Sciatic nerve (tissue), 2 donors: ENCODE data around the gene DNMT3B. TPM values are rescaled to one million over a fixed set of nuclear protein-coding genes. Genes with fewer than 3 reads are reported as not detected.
"Not testable (repeated sequence)": the region's sequence is repeated elsewhere in the genome, so short reads cannot be mapped to it uniquely, and the experiment has no call there.

Source experiments
- ATAC-seq: fragments of 200-7000 bp; cut with Tn5 transposase; one replicate; pipeline ENCODE4 v1.9.1; 2020; ENCODE audit warnings: mild to moderate bottlenecking, moderate library complexity
- DNase-seq: peaks from one replicate; pipeline ENCODE4 v3.0.0-alpha.2; 2020; ENCODE audit warnings: low spot score
- intact Hi-C: fragments of 100-400 bp; cut with DNase I; formaldehyde crosslinking; loops from one replicate; pipeline ENCODE4 v1.14.2; 2022
- total RNA-seq: library from RNA; stranded (reverse); fragmentation: NEBNext Ultra II Directional; extraction: Animal tissue kit (Norgen Biotek cat#: 25700); gene quantifications from one replicate; pipeline ENCODE4 v1.2.1, GENCODE V29; 2021
- donor health status: DM: no; HTN: no; CAD: no.
- donor health status: DM: no; HTN: no; CAD: no.

Gene DNMT3B
- total RNA-seq, 1 donor from 2014 or later: 2.1 TPM

DNA sequence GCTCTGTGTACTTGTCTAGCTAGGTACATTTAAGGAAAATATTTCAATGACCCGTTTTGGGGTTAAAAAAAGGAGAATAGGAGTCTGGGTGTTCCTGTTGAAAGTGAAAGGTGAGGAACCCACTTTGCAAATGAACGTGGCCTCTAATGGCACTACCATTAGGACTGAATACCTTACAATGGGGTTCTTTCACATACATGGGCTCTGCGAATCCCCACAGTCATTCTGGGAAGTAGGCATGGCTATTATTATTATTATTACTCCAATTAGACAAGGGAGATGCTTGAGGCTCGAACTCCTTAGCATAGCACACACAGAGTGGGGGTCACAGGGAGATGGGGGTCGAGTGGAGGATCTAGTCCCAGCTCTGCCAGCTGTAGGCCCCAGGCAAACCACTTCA is 6.0 kb upstream of the DNMT3B start:
- DNase-seq (no peak), ATAC-seq (no peak)
- intact Hi-C loops: no loop called here

DNA sequence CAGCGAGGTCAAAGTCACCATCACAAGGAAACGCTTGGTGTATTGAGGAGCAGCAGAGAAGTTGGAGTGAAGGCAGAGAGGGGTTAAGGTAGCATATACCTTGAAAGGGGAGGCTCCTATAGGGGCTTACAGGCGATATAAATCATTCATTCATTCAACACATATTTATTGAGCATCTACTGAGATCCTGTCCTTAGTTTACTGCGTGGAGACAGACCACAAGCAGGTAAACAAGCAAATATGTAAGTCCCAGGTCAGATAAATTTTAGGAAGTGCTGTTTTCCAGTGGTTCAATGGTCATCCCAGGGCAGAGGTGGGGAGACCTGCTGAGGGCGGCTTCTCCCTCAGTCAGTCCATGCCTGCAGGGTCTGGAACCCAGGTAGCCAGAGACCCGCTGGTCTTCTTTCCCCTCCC is 761 bp upstream of the DNMT3B start:
- DNase-seq (no peak), ATAC-seq (no peak)
- intact Hi-C loops: no loop called here

DNA sequence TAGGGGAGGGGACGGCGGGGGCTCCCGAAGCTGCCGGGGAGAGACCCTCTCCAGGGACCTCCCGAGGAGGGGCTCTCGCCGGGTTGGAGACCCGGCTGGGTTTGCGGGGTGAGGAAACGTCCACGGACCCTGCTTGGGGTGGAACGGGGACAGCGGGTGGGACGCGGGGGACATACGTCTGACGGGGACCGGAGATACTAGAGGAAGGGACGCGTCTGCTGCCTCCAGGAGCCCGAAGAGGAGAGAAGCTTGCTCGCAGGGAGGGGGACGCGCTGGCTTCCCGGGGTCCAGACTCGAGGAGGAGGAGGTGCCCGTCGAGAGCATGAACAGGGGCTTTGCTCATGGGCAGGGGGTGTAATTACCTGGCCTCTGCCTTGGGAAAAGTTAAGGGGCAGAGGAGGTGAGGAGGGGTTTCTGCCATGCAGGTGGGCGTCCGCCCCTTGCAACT is 593 bp downstream of the DNMT3B start:
- intact Hi-C loops: no loop called here
- peak; percentile 32 for ATAC-seq
- DNase-seq: no peak

DNA sequence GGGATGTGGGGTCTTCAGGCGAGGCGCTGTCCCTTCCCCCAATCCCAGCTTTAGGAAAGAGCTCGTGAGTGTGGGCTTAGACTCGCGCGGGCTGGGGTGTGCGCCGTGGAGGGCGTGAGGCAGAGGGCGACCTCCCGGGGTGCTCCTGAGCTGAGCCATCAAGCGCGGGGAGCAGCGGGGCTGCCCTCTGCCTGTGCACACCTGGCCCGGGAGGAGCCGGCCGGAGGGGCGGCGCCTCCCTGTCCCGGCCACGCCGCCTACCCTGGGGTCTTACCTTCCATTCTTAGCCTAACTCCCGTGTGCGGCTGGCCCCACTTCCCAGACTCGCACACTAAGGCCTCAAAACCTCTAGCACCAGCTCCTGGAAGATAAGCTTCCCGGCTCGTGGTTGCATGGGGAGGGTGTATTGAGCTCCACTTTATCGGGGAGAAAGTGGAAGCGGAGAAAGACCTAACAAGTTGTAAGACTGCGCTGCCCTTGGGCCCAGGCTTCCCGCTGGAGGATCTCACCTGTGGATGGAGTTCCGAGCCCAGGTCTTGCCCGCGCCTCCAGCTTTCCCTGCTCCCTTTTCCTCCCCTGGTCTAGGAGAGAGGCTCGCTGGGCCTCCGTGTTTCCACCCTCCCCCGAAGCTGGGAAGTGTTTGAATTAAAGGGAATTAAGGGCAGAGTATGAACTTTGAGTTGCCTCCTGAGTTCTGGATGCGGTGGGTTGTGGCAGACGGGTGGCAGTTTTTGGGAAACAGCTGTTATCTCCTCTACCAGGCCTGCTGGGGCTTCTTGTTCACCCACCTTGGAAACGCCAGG is 1.2 kb downstream of the DNMT3B start:
- ATAC-seq (peak; percentile 33), DNase-seq (no peak)

DNA sequence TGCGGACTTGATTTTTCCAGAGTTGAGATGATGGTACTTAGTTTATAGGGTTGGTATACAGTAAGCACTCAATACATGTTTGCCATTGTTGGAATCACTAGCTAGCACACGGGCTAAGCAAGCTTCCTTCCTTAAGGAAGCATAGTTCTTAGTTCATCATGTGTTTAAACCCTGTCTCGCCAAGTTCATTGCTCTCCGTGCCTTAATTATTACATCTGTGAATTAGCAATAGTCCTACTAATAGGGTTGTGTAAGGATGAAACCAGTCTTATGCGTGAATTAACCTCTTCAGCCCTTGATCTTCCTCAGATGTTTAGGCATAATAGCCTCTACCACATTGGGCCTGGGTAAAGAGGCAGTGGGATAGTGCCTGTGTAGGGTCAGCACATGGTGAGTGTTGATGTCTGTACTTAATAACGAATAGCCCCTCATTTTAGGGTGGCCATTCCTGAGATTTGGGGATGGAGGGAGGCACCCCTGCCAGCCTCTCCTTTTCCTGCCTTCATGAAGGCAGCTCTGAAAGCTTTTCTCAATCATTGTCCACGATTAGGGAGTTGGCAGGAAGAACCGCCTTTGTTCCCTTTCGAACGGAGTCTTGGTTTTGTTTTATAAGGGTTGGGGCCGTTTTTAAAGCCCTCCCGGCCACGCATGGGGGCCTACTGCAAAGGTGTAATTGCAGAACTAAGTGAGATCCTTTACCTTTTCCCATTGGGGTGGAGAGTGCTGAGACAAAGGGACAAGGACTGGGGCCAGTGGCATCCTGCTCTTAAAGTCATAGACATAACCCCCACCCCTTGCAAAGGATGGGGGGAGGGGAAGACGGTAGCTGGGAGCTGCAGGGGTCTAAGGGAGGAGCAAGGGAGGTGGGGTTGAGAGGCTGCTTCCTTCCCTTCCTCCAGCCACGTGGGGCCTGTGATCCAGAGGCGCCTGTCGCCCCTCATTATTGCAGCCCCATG is 2.1 kb downstream of the DNMT3B start:
- no peak for DNase-seq
- ATAC-seq: no peak
- intact Hi-C loops: no loop called here

More for the DNA sequence above, 1.2 kb downstream of the DNMT3B start:
- intact Hi-C loops: no loop called here

DNA sequence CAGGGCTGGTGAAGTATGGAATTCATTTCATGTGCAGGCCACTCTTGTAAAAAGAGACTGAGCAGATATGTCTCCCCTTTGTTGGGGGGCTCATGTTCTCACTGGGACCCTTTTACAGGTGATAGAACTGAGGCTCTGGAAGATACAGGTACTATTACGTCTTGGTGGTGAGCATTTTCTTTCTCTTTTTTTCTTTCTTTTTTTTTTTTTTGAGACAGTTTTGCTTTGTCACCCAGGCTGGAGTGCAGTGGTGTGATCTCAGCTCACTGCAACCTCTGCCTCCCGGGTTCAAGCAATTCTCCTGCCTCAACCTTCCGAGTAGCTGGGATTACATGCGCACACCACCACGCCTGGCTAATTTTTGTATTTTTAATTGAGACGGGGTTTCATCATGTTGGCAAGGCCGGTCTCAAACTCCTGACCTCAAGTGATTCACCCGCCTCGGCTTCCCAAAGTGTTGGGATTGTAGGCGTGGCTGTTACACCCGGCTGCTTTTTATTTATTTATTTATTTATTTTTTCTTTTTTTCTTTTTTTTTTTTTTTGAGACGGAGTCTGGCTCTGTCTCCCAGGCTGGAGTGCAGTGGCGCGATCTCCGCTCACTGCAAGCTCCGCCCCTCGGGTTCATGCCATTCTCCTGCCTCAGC is 3.2 kb downstream of the DNMT3B start:
- DNase-seq, ATAC-seq, intact Hi-C loops: not testable (repeated sequence)

DNA sequence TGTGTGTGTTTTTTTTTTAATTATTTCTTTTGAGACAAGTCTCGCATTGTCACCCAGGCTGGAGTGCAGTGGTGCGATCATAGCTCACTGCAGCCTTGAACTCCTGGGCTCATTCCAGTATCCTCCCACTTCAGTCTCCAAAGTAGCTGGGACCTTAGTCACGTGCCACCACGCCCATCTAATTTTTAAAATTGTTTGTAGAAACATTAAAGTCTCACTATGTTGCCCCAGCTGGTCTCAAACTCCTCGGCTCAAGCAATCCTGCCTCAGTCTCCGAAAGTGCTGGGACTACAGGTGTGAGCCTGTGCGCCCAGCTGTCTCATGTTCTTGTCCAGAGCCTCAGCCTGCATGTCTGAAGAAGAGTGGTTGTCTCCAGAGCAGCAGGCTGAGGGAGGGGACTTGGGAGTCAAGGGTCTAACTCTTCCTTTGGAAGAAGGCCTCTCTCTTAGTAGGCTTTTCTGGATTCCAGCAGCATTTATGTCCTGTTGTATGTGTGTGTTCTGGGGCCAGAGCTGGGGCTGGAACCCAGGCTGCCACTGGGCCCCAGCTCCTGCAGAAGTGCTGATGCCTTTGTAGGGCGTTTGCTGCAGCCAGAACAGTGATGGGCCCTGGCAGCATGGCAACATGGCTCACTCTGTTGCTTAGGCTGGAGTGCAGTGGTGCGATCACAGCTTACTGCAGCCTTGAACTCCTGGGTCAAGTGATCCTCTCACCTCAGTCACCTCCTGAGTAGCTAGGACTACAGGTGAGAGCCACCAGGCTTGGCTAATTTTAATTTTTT is 5.4 kb downstream of the DNMT3B start:
- intact Hi-C loops: no loop called here
- ATAC-seq (no peak), DNase-seq (no peak)

DNA sequence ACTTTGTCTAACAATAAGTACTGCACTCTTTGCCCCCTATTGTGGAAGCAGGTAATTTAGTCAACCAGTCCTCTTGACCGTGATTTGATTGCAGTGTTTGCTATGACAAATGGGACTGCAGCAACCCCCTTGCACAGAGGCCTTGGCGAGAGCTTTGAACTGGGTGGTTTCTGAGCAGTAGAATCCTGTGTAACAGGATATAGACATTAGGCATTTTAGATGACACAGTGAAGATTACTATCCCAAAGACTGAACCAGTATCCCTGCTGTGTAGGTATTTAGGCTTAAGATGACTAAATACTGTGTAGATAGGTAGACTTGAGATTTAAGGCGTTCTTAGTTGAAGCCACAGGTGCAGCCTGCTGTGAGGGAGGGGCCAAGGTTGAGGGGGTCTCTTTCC is 9.9 kb downstream of the DNMT3B start:
- DNase-seq (no peak), ATAC-seq (no peak)
- intact Hi-C loops: no loop called here

DNA sequence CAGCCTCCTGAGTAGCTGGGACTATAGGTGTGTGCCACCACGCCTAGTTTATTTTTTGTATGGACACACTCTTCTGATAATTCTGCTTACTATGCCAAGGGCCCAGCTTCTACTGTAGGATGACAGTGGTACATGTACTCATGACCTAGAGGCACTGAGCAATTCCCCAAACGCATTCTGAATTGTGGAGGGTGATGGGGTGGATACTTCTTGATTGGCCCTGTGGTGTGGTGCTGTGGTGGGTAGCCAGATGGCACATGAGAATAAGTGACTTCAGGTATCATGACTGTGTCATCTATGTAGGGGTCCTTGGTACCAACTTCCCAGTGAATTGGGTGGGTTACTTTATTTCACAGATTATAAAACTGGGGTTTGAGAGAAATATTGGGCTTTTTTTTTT is 11.0 kb downstream of the DNMT3B start:
- intact Hi-C loops: no loop called here
- no peak for ATAC-seq
- no peak for DNase-seq

DNA sequence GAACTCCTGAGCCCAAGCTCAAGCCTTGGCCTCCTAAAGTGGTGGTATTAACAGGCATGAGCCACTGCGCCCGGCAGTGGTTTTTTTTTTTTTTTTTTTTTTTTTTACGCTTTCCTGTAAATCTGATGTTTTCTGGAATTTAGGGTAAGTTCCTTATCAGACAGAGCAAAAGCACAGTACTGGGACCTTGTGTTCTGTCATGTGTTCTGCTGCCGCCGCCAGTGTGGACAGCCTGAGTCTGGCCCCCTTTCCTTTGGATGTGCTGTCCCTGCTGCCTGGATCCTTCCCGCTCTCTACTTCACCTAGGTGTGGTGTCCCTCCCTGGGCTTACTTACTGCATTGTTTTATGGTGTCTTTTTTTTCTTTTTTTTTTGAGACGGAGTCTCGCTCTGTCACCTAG is 11.7 kb downstream of the DNMT3B start:
- DNase-seq (no peak), ATAC-seq (no peak)
- intact Hi-C loops: no loop called here

DNA sequence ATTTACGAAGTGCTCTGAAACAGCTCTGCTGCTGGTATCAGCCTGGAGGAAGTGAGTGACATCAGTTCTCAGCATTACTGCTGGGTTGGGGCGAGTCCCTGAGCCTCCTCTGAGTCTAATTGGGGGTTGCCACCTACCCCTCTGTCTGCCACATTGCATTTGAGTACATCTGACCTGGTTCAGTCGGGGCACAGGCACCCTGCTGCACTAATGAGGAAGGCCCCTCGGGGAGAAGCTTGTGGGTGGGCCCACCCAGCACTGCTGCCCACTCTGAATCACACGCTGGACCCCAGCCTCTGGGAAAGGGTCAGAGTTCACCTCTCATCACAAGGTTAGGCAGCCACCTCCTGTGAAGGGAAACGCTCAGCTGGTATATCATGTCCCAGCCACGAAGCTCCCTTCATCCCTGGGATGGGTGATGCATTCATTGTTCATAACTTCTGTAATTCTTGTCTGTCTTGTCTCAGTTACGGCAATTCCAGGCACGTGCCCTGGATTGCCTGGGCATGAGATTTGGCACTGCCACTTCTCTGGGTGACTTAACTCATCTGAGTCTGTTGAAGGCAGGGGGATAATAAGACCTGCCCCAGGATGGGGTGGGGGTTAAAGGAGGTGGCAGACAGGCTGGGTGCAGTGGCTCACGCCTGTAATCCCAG is 13.3 kb downstream of the DNMT3B start:
- ATAC-seq (no peak), DNase-seq (no peak)
- intact Hi-C loops: no loop called here

DNA sequence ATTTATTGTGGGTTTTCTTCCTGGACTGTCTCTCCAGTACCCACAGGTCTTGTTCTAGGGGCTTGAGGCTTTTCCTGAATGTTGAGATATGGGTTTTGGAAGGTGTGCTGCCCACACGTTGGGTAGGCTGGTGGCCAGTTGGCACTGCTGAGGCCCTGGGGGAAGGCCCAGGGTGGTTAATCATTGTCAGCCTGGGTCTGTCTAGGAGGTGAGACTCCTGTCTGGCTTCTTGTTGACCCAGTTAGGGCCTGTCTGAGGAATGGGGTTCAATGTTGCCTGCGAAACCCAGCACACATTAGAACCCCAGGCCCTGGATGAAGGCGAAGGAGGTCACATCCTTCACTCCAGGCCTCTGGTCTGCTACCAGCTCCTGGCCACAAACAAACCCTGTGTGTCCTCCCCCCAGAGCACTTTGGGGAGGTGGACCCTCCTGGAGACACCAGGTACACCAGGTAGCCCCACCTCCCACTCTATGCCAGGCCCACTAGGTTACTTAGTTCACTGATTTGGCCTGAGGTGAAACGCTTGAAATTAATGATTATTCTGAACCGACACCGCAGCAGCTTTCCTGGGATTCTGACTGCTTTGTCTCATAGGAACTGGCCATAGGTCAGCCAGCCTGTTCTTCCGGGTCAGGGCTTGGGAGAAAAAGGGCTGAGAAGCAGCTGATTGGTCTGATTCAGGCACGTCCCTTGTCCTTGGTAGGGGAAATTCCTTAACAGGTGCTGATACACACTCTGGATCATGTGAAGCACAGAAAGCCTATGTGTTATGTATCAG is 15.2 kb downstream of the DNMT3B start:
- ATAC-seq (no peak), DNase-seq (no peak)
- intact Hi-C loops: no loop called here

DNA sequence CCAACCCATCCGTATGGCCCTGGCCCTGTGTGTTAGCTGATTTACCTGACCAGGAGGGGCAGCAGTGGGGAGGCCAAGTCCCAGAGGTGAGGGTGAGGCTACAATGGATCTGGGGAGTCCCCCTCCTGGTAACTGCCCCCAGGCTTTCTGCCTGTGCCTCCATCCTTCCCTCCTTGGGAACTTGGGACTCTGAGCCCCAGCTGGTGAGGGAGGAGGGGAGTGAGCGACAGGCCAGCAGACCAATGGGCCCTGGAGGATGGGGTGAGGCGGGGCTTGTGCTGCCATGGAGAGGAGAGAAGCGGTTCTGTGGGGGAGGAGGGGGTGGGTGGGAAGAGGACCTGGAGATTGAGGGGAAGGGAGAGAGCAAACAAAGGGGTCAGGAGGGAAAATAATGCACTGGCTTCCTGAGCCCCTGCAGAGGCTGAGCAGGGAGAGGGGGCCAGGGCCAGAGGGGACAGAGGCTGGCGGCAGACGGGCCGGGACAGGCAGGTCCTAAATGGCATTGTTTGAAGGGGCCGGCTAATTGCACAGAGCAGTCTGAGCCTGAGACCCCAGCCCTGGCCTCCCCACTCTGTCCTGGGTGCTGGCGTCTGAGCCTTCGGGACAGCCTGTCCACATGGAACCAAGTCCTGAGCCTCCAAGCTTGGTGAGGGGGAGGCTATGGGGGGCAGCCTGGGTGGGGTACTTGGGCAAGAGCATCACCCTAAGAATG is 17.5 kb downstream of the DNMT3B start:
- intact Hi-C loops: loop anchor here (10.0 kb wide), 1 partner anchor 505 kb away; the partner anchor contains the start of gene BPIFB1
- no peak for ATAC-seq

DNA sequence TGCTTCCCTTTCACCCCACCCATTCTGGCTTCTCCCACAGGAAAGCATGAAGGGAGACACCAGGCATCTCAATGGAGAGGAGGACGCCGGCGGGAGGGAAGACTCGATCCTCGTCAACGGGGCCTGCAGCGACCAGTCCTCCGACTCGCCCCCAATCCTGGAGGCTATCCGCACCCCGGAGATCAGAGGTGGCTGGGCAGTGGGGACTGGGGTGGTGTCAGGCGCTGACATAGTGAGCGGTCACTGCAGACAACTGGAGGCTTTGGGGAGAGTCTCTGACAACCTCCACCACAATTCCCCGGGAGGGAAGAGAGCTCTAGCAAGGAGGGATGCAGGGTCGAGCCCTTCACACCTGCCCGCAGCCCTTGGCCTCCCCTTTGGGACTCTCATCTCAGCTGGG is 18.1 kb downstream of the DNMT3B start:
- DNase-seq: no peak
- intact Hi-C loops: loop anchor here (10.0 kb wide), 1 partner anchor 505 kb away; the partner anchor contains the start of gene BPIFB1

More for the DNA sequence above, 17.5 kb downstream of the DNMT3B start:
- no peak for DNase-seq

DNA sequence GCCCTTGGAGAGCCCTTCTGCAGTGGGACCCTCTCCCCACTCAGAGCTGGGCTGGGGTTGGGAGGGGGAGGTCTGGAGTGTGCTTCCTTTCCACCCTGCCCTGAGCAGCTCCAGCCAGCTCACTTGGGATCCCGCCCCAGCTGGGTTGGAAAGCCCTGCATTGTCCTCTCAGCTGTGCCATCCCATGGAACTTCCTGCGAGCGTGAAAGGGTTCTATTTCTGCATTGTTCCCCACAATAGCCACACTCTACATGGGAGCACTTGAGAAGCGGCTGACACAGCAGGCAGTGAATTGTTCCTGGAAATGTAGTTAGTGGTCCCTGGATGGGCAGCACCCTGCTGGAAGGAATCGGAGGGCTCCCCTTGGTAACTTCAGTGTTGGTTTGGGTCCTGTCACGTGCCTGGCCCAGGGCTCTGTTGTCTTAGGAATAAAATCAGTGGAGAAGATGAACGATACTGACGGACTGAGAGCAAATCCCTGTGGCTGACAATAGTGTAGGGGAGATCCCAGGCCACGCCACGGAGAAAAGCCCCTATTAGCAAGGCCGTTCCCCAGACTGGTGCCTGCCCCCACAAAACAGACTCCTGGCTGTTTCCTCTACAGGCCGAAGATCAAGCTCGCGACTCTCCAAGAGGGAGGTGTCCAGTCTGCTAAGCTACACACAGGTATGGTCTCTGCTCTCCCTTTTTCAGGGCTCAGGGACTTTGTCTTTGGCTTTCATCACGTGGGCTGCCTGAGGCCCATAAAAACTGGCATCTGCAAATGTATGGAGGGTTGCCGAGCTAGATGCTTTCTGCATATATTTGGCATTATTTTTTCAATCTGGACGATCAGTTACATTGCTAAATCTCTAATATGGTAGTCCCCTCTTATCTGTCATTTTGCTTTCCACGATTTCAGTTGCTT is 18.8 kb downstream of the DNMT3B start:
- intact Hi-C loops: loop anchor here (10.0 kb wide), 1 partner anchor 504 kb away; the partner anchor contains the start of gene BPIFB1
- no peak for ATAC-seq
- DNase-seq: no peak

More for the DNA sequence above, 18.1 kb downstream of the DNMT3B start:
- ATAC-seq: no peak
